Measurements from ENCODE around the gene ELF1. TPM values are rescaled to one million over a fixed set of nuclear protein-coding genes. Genes with fewer than 3 reads are reported as not detected.
A peak's percentile ranks its signal among the peaks of the same experiment; 100 is the strongest.
"Not testable (repeated sequence)": the region's sequence is repeated elsewhere in the genome, so short reads cannot be mapped to it uniquely, and the experiment has no call there.

Gene ELF1
- polyA plus RNA-seq, 1 of the 3 experiments (the other 2 are of a cell fraction), result 11.1 TPM

DNA sequence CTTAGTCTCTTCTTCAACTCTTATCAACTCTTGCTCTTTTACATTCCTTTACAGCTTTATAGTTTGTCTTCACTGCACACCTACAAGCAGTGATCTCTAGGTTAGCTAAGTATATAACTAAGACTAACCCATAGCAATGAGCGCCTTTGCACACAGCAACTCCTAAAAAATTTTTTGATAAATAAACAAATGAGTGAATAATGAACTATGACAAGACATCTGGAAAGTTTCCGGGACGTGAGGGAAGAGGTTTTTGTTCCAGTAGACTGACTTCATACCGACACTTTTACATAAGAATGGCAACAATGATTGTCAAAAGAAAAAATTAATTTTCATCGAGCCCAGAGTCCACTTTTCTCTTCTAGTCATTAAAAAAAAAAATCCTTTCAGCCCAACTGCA, 98.3 kb downstream of the ELF1 start:
- Histone ChIP-seq H3K4me3 (ENCODE audit: low read depth in 2 of 2, low read length in 1 of 2) (peak overlapping the region; percentile 66 to 83), H3F3A (replicated peaks; ENCODE audit: insufficient read depth) (peaks cover 23% of the 10 kb centered on the region), H3K9me3 (no peaks in the 10 kb centered on the region), H2AFZ (ENCODE audit: low read depth) (peak overlapping the region; percentile 100), H3K27ac (ENCODE audit: low read depth in 2 of 2, low read length in 1 of 2) (peak overlapping the region; percentile 77 to 95), H3K9ac (peak overlapping the region; percentile 71), H3K4me1 (ENCODE audit: control insufficient read depth in 1 of 2, insufficient read depth in 2 of 2, low read depth in 1 of 2, low read length in 1 of 2) (peaks cover 2 to 11% of the 10 kb centered on the region in 2 experiments; a peak in 3 of 4 replicates), H4K20me1 (ENCODE audit: insufficient read depth) (no peaks in the 10 kb centered on the region), H3K36me3 (replicated peaks in 1 of 2; ENCODE audit: control insufficient read depth in 1 of 2, insufficient read depth in 2 of 2, low read length in 1 of 2) (no peaks in the 10 kb centered on the region), H3K79me2 (ENCODE audit: insufficient read depth) (peaks cover 32% of the 10 kb centered on the region), H3K4me2 (peak overlapping the region; percentile 79), H3K27me3 (ENCODE audit: insufficient read depth) (no peaks in the 10 kb centered on the region), H3K9me2 (no peaks in the 10 kb centered on the region)
- 2% methylated on average over 5 of the region's 5 CpGs for WGBS (ENCODE audit: low lambda C conversion rate)
- no peak for DNase-seq
- TF ChIP-seq, protein P1, sequence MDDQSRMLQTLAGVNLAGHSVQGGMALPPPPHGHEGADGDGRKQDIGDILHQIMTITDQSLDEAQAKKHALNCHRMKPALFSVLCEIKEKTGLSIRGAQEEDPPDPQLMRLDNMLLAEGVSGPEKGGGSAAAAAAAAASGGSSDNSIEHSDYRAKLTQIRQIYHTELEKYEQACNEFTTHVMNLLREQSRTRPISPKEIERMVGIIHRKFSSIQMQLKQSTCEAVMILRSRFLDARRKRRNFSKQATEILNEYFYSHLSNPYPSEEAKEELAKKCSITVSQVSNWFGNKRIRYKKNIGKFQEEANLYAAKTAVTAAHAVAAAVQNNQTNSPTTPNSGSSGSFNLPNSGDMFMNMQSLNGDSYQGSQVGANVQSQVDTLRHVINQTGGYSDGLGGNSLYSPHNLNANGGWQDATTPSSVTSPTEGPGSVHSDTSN (IDR thresholded peaks at IDR 0.05), result no peak
- TF ChIP-seq RAD21 (IDR thresholded peaks at IDR 0.05; ENCODE audit: low read length), result no peak
- peak; percentile 23; the same call in 1 of the 2 replicates for TF ChIP-seq TCF12 (IDR thresholded peaks at IDR 0.05)
- TF ChIP-seq CHD2 (IDR thresholded peaks at IDR 0.05; ENCODE audit: low read length, partially characterized antibody), result no peak
- no peak for TF ChIP-seq MXI1 (IDR thresholded peaks at IDR 0.05; ENCODE audit: low read depth, low read length)
- CTCF ChIA-PET, result interaction anchor here (0.8 to 2.0 kb wide), 14 partner anchors 8 to 149 kb away, joined by 3 to 11 read pairs (median 4); partner anchors contain the start of genes MRPS31 and SLC25A15
- POLR2A ChIA-PET, result interaction anchor here (1.1 to 1.6 kb wide), 2 partner anchors 14 to 132 kb away, joined by 5 to 13 read pairs; partner anchors contain the start of gene SLC25A15

DNA sequence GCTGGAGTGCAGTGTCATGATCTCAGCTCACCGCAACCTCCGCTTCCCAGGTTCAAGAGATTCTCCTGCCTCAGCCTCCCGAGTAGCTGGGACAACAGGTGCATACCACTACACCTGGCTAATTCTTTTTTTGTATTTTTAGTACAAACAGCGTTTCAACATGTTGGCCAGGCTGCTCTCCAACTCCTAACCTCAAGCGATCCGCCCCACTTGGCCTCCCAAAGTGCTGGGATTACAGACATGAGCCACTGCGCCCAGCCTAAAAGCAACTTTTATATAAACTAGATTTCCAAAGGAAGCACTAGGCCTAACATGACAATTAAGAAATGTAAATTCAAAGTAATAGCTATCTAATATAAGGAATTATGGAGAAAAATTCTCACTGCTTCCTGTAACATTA, 99.2 kb downstream of the ELF1 start:
- POLR2A ChIA-PET; H3K36me3 ChIP-seq (replicated peaks in 1 of 2; ENCODE audit: control insufficient read depth in 1 of 2, insufficient read depth in 2 of 2, low read length in 1 of 2); H3K9me2 ChIP-seq; DNase-seq; H4K20me1 ChIP-seq (ENCODE audit: insufficient read depth); H3K27ac ChIP-seq (ENCODE audit: low read depth in 2 of 2, low read length in 1 of 2); H2AFZ ChIP-seq (ENCODE audit: low read depth); H3K27me3 ChIP-seq (ENCODE audit: insufficient read depth); H3K9ac ChIP-seq; H3K9me3 ChIP-seq: not testable (repeated sequence)
- H3K4me2 ChIP-seq, result peak overlapping the region; percentile 79
- CTCF ChIA-PET, result interaction anchor here (0.6 to 1.2 kb wide), 4 partner anchors 9 to 172 kb away, joined by 3 read pairs; no protein-coding TSS in a partner anchor
- H3K79me2 ChIP-seq (ENCODE audit: insufficient read depth), result peaks cover 32% of the 10 kb centered on the region
- peak overlapping the region in 1 of 2 experiments; percentile 83; a peak in 1 of 4 replicates for H3K4me3 ChIP-seq (ENCODE audit: low read depth in 2 of 2, low read length in 1 of 2)
- peaks cover 27% of the 10 kb centered on the region for H3F3A ChIP-seq (replicated peaks; ENCODE audit: insufficient read depth)
- H3K4me1 ChIP-seq (ENCODE audit: control insufficient read depth in 1 of 2, insufficient read depth in 2 of 2, low read depth in 1 of 2, low read length in 1 of 2), result peaks cover 8 to 12% of the 10 kb centered on the region in 2 experiments; a peak in 3 of 4 replicates
- WGBS (ENCODE audit: low lambda C conversion rate), result 96% methylated on average over 7 of the region's 7 CpGs

DNA sequence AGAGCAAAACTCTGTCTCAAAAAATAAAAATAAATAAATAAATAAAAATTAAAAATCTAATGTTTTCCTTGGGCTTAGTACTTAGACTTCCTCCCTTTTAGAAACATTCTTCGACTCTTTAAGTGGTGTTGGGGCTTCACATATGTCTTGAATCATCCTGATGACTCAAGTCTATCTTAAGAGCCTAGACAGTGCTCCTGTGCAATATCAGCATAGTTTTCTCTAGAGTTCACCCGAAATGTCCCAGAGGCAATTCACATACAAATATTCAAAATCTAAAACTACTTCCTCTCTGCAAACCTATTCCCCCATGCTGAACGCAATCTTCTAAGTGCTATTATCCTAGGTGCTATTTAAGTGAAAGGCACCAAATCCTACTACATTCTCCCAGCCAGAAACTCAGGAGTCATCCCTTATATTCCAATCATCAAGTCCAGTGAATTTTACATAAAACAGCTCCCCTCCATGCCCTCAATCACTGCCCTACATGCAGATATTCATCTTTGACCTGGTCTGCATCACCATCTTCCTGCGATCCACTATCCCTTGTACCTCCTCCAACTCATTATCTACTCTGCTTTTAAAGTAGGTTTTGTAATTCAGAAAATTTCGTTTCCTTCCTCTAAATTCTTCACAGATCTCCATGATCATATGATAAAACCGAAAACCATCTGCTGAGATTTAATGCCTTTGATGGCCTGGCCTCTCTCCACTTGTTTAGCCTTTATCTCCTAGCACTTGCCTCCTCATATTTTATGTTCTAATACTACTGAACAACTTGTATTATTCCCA, 102.7 kb downstream of the ELF1 start:
- DNase-seq, result peak; percentile 54
- TF ChIP-seq NRF1 (IDR thresholded peaks at IDR 0.05; ENCODE audit: low read depth, low read length) (no peak), SIN3A (IDR thresholded peaks at IDR 0.05; ENCODE audit: borderline replicate concordance, low read depth, low read length) (no peak), RAD21 (IDR thresholded peaks at IDR 0.05; ENCODE audit: low read length) (no peak), ELF1 (IDR thresholded peaks at IDR 0.05) (no peak), GABPA (IDR thresholded peaks at IDR 0.05; ENCODE audit: low read depth) (no peak), RXRA (IDR thresholded peaks at IDR 0.05; ENCODE audit: borderline replicate concordance, low read depth) (peak; percentile 63; the same call in 1 of the 2 replicates), TEAD4 (IDR thresholded peaks at IDR 0.05; ENCODE audit: borderline replicate concordance, insufficient read depth) (peak; percentile 40), POLR2AphosphoS5 (IDR thresholded peaks at IDR 0.05; ENCODE audit: low read depth, low read length) (peak; percentile 48; the same call in 1 of the 2 replicates), FOXM1 (IDR thresholded peaks at IDR 0.05; ENCODE audit: low read depth) (peak; percentile 57; the same call in 1 of the 2 replicates), MAX (IDR thresholded peaks at IDR 0.05; ENCODE audit: low read depth) (no peak), CHD2 (IDR thresholded peaks at IDR 0.05; ENCODE audit: low read length, partially characterized antibody) (peak; percentile 62), YY1 (IDR thresholded peaks at IDR 0.05; ENCODE audit: low read depth) (no peak), FOXJ3 (CRISPR knock-in tag; IDR thresholded peaks at IDR 0.05) (peak; percentile 65; the same call in 1 of the 2 replicates)
- TF ChIP-seq, protein P2, sequence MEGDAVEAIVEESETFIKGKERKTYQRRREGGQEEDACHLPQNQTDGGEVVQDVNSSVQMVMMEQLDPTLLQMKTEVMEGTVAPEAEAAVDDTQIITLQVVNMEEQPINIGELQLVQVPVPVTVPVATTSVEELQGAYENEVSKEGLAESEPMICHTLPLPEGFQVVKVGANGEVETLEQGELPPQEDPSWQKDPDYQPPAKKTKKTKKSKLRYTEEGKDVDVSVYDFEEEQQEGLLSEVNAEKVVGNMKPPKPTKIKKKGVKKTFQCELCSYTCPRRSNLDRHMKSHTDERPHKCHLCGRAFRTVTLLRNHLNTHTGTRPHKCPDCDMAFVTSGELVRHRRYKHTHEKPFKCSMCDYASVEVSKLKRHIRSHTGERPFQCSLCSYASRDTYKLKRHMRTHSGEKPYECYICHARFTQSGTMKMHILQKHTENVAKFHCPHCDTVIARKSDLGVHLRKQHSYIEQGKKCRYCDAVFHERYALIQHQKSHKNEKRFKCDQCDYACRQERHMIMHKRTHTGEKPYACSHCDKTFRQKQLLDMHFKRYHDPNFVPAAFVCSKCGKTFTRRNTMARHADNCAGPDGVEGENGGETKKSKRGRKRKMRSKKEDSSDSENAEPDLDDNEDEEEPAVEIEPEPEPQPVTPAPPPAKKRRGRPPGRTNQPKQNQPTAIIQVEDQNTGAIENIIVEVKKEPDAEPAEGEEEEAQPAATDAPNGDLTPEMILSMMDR (IDR thresholded peaks at IDR 0.05), result no peak

More for the DNA sequence above, 102.7 kb downstream of the ELF1 start:
- no peak overlapping the region for H3K9ac ChIP-seq
- no peaks in the 10 kb centered on the region for H3K9me3 ChIP-seq
- ChIA-PET CTCF (no interaction called here), POLR2A (no interaction called here)
- no peaks in the 10 kb centered on the region for H3K27me3 ChIP-seq (ENCODE audit: insufficient read depth)
- 3% methylated on average over 6 of the region's 6 CpGs for WGBS (ENCODE audit: low lambda C conversion rate)
- H3K4me3 ChIP-seq (ENCODE audit: low read depth in 2 of 2, low read length in 1 of 2), result peak overlapping the region in 1 of 2 experiments; percentile 18; a peak in 1 of 4 replicates
- H3K79me2 ChIP-seq (ENCODE audit: insufficient read depth), result peaks cover 36% of the 10 kb centered on the region
- peak overlapping the region; percentile 44; the same call in 1 of the 2 replicates for H2AFZ ChIP-seq (ENCODE audit: low read depth)
- no peaks in the 10 kb centered on the region for H3K36me3 ChIP-seq (replicated peaks in 1 of 2; ENCODE audit: control insufficient read depth in 1 of 2, insufficient read depth in 2 of 2, low read length in 1 of 2)
- H3K4me1 ChIP-seq (ENCODE audit: control insufficient read depth in 1 of 2, insufficient read depth in 2 of 2, low read depth in 1 of 2, low read length in 1 of 2), result peaks cover 14 to 19% of the 10 kb centered on the region in 2 experiments
- H3K27ac ChIP-seq (ENCODE audit: low read depth in 2 of 2, low read length in 1 of 2), result peak overlapping the region; percentile 60 to 92
- no peaks in the 10 kb centered on the region for H4K20me1 ChIP-seq (ENCODE audit: insufficient read depth)
- H3K4me2 ChIP-seq, result peak overlapping the region; percentile 22
- H3F3A ChIP-seq (replicated peaks; ENCODE audit: insufficient read depth), result peaks cover 33% of the 10 kb centered on the region
- no peaks in the 10 kb centered on the region for H3K9me2 ChIP-seq

Measured in SK-N-SH (cell line).